Colonic mucosa (tissue), 4 donors: ENCODE results near the gene ABHD4. TPM values are rescaled to one million over a fixed set of nuclear protein-coding genes. Genes with fewer than 3 reads are reported as not detected.

Experiments
- DNase-seq: peaks from one replicate; pipeline ENCODE4 v3.0.0-alpha.2; 2020
- H3K27ac ChIP-seq: fragments of 200-600 bp; one replicate; pipeline ENCODE4 v1.8.0; 2021
- H3K27me3 ChIP-seq: fragments of 200-600 bp; one replicate; pipeline ENCODE4 v1.8.0; 2021
- H3K36me3 ChIP-seq: fragments of 200-600 bp; one replicate; pipeline ENCODE4 v1.8.0; 2021
- H3K4me1 ChIP-seq: fragments of 200-600 bp; one replicate; pipeline ENCODE4 v1.8.0; 2021; ENCODE audit warnings: mild to moderate bottlenecking
- H3K4me3 ChIP-seq: fragments of 200-600 bp; one replicate; pipeline ENCODE4 v1.8.0; 2021
- H3K9ac ChIP-seq, 2 donors: one replicate each; pipeline ENCODE4 v1.7.0; 2013; ENCODE audit warnings: control low read depth in 2 of 2, low read depth in 2 of 2, low read length in 2 of 2
- H3K9me3 ChIP-seq: fragments of 200-600 bp; one replicate; pipeline ENCODE4 v1.8.0; 2021
- CTCF ChIP-seq: fragments of 200-600 bp; IDR thresholded peaks from one replicate; pipeline ENCODE4 v1.8.0; 2022; ENCODE audit warnings: antibody characterized with exemption, mild to moderate bottlenecking
- intact Hi-C: fragments of 100-400 bp; cut with DNase I; formaldehyde crosslinking; loops from one replicate; pipeline ENCODE4 v1.14.1; 2022
- total RNA-seq, 2 donors: library from RNA; stranded (reverse); fragmentation: NEBNext Ultra II Directional in 1 of 2; extraction: Animal tissue kit (Norgen Biotek cat#: 25700) in 1 of 2; gene quantifications; one replicate each; pipeline ENCODE4 v1.2.1, GENCODE V29; 2021
- donor health status: healthy.
- donor health status: DM: no; HTN: no; CAD: no.
- donor health status: DM: no; HTN: no; CAD: no.

The ABHD4 gene
- total RNA-seq, 2 donors from 2014 or later, result 14.5 to 32.4 TPM

GRCh38 chr14:22657861-22658260 is 59.8 kb downstream of the ABHD4 start:
- peaks cover 4% of the 10 kb centered on the region for H3K4me1 ChIP-seq
- H3K36me3 ChIP-seq, result no peaks in the 10 kb centered on the region
- no peaks in the 10 kb centered on the region for H3K9me3 ChIP-seq
- no peaks in the 10 kb centered on the region for H3K27me3 ChIP-seq
- H3K27ac ChIP-seq, result peak overlapping the region; percentile 37
- no peak overlapping the region for H3K9ac ChIP-seq
- H3K4me3 ChIP-seq, result no peak overlapping the region
- no peak for TF ChIP-seq CTCF
- no peak for DNase-seq
- intact Hi-C loops, result loop anchor here (10.0 kb wide), 2 partner anchors 157 to 273 kb away; partner anchors contain the start of gene SLC7A7

- intact Hi-C loops, result loop anchor here (10.0 kb wide), 2 partner anchors 156 to 274 kb away; partner anchors contain the start of gene SLC7A7
- no peak overlapping the region for H3K4me3 ChIP-seq
- peaks cover 4% of the 10 kb centered on the region for H3K4me1 ChIP-seq
- no peaks in the 10 kb centered on the region for H3K9me3 ChIP-seq
- no peaks in the 10 kb centered on the region for H3K27me3 ChIP-seq
- H3K27ac ChIP-seq, result no peak overlapping the region
- no peaks in the 10 kb centered on the region for H3K36me3 ChIP-seq
- no peak for TF ChIP-seq CTCF
- DNase-seq, result no peak
- no peak overlapping the region for H3K9ac ChIP-seq
Observed at GRCh38 chr14:22658946-22659345, 60.8 kb downstream of the ABHD4 start.

GRCh38 chr14:22660654-22661053 is 62.6 kb downstream of the ABHD4 start:
- Histone ChIP-seq H3K9ac (no peak overlapping the region), H3K27ac (no peak overlapping the region), H3K27me3 (no peaks in the 10 kb centered on the region), H3K4me3 (no peak overlapping the region), H3K9me3 (no peaks in the 10 kb centered on the region), H3K36me3 (no peaks in the 10 kb centered on the region), H3K4me1 (peaks cover 4% of the 10 kb centered on the region)
- intact Hi-C loops, result no loop called here
- DNase-seq, result no peak
- TF ChIP-seq CTCF, result no peak

Other genes starting within 250 kb of the ABHD4 start
- 100 to 1,000 TPM; 163 to 219 TPM for gene DAD1, start 9.1 kb upstream of the ABHD4 start, total RNA-seq
- gene OR6J1, start 46.1 kb downstream of the ABHD4 start, total RNA-seq, result not detected
- gene OXA1L, start 168.4 kb downstream of the ABHD4 start, total RNA-seq, result 100 to 1,000 TPM; 110 to 115 TPM
- gene SLC7A7, start 217.1 kb downstream of the ABHD4 start, total RNA-seq, result 1 to 10 TPM; 2.7 to 7.0 TPM
- 100 to 1,000 TPM in 1 of 2 donors, 10 to 100 TPM in 1; 79.1 to 156 TPM for gene MRPL52, start 231.6 kb downstream of the ABHD4 start, total RNA-seq
- 10 to 100 TPM; 59.1 to 82.8 TPM for gene MMP14, start 238.3 kb downstream of the ABHD4 start, total RNA-seq